Natural killer cell (primary cell): ENCODE data around the gene CDK7. TPM values are rescaled to one million over a fixed set of nuclear protein-coding genes. Genes with fewer than 3 reads are reported as not detected.

Source experiments
- ATAC-seq, 3 donors: fragments of 150-1000 bp in 2 of 3; fragments of 200-7000 bp in 1 of 3; cut with Tn5 transposase; 1 replicate in 1 of 3; 2 replicates in 2 of 3; pipeline ENCODE4 v1.10.0; 2021; ENCODE audit warnings: mild to moderate bottlenecking in 2 of 3, moderate library complexity in 2 of 3
- DNase-seq, 2 donors: peaks; one replicate each; pipeline versions ENCODE4 v3.0.0 to v3.0.0-alpha.2; 2013 to 2021; ENCODE audit warnings: mixed read lengths in 1 of 2
- H3K27ac ChIP-seq: one replicate; pipeline ENCODE4 v1.5.1; 2013; ENCODE audit warnings: mild to moderate bottlenecking, low read length
- H3K27me3 ChIP-seq: one replicate; pipeline ENCODE4 v1.6.1; 2013; ENCODE audit warnings: low read length; ENCODE audit not compliant: control insufficient read depth, insufficient read depth
- H3K36me3 ChIP-seq: one replicate; pipeline ENCODE4 v1.6.1; 2013; ENCODE audit warnings: low read length; ENCODE audit not compliant: control insufficient read depth, insufficient read depth
- H3K4me1 ChIP-seq: one replicate; pipeline ENCODE4 v1.6.1; 2013; ENCODE audit warnings: low read length; ENCODE audit not compliant: control insufficient read depth, insufficient read depth
- H3K4me3 ChIP-seq: one replicate; pipeline ENCODE4 v1.5.1; 2013; ENCODE audit warnings: low read length
- H3K9me3 ChIP-seq: one replicate; pipeline ENCODE4 v1.6.1; 2013; ENCODE audit warnings: low read length; ENCODE audit not compliant: control insufficient read depth, insufficient read depth
- H3K27ac Mint-ChIP-seq, 2 donors: one replicate each; pipeline ENCODE4 v1.8.0; 2022; ENCODE audit warnings: mild to moderate bottlenecking in 2 of 2, mixed read lengths in 2 of 2, moderate library complexity in 1 of 2
- H3K27me3 Mint-ChIP-seq, 2 donors: one replicate each; pipeline ENCODE4 v1.8.0; 2022; ENCODE audit warnings: low read depth in 2 of 2, mixed read lengths in 2 of 2
- H3K36me3 Mint-ChIP-seq: one replicate; pipeline ENCODE4 v1.8.0; 2022; ENCODE audit warnings: mixed read lengths
- H3K4me1 Mint-ChIP-seq, 2 donors: one replicate each; pipeline ENCODE4 v1.8.0; 2022; ENCODE audit warnings: mixed read lengths in 2 of 2
- H3K4me3 Mint-ChIP-seq: one replicate; pipeline ENCODE4 v1.8.0; 2022; ENCODE audit warnings: mild to moderate bottlenecking, moderate library complexity, mixed read lengths
- H3K9me3 Mint-ChIP-seq, 2 donors: one replicate each; pipeline ENCODE4 v1.8.0; 2022; ENCODE audit warnings: mixed read lengths in 2 of 2
- CTCF ChIP-seq: fragments of 200-600 bp; IDR thresholded peaks from one replicate; pipeline ENCODE4 v1.8.0; 2022; ENCODE audit warnings: antibody characterized with exemption
- WGBS: methylation state at CpG from one replicate; pipeline ENCODE4 v1.1.7; 2013; ENCODE audit warnings: missing lambda C conversion rate; ENCODE audit not compliant: insufficient coverage; 5-methylcytosine and 5-hydroxymethylcytosine counted together
- intact Hi-C: fragments of 100-400 bp; cut with micrococcal nuclease; formaldehyde crosslinking; loops from one replicate; pipeline ENCODE4 v1.14.2; 2022
- total RNA-seq, 4 donors: library from RNA; stranded (reverse); fragments of 120-200 nt in 1 of 4; gene quantifications; one replicate each; pipeline versions ENCODE4 v1.2.3 to v1.2.4, GENCODE V29; 2013 to 2022

Gene CDK7
- total RNA-seq, 3 donors from 2014 or later (not counting 1 experiment from before 2014, with no cell fraction given), result 30.6 to 39.5 (median 30.8) TPM

- Mint-ChIP-seq H3K36me3 (peaks cover 13% of the 10 kb centered on the region), H3K9me3 (no peaks in the 10 kb centered on the region), H3K27me3 (no peaks in the 10 kb centered on the region), H3K4me3 (no peak overlapping the region), H3K27ac (no peak overlapping the region), H3K4me1 (no peaks in the 10 kb centered on the region)
- H3K4me1 ChIP-seq, result no peaks in the 10 kb centered on the region
- WGBS, result 65% methylated on average over 5 of the region's 5 CpGs
- DNase-seq (no peak), ATAC-seq (peak in 1 of 3 donors; percentile 67)
- H3K4me3 ChIP-seq, result no peak overlapping the region
- no peak for TF ChIP-seq CTCF
- no peaks in the 10 kb centered on the region for H3K27me3 ChIP-seq
- intact Hi-C loops, result no loop called here
- peaks cover 3% of the 10 kb centered on the region for H3K9me3 ChIP-seq
- peaks cover 7% of the 10 kb centered on the region for H3K36me3 ChIP-seq
- no peak overlapping the region for H3K27ac ChIP-seq
These were observed 77.9 kb downstream of the CDK7 start for GRCh38 chr5:69312459-69313160.

GRCh38 chr5:69313428-69313827, 78.7 kb downstream of the CDK7 start:
- H3K27ac Mint-ChIP-seq, result no peak overlapping the region
- no peaks in the 10 kb centered on the region for H3K27me3 Mint-ChIP-seq

GRCh38 chr5:69315972-69316371, 81.3 kb downstream of the CDK7 start:
- Histone ChIP-seq H3K9me3 (no peaks in the 10 kb centered on the region), H3K27me3 (no peaks in the 10 kb centered on the region), H3K4me3 (no peak overlapping the region), H3K36me3 (peaks cover 8% of the 10 kb centered on the region), H3K27ac (no peak overlapping the region), H3K4me1 (no peaks in the 10 kb centered on the region)
- intact Hi-C loops, result no loop called here
- Mint-ChIP-seq H3K36me3 (peaks cover 6% of the 10 kb centered on the region), H3K9me3 (no peaks in the 10 kb centered on the region), H3K27me3 (no peaks in the 10 kb centered on the region), H3K4me1 (no peaks in the 10 kb centered on the region), H3K4me3 (no peak overlapping the region), H3K27ac (no peak overlapping the region)
- no peak for TF ChIP-seq CTCF
- no peak for DNase-seq
- ATAC-seq, result no peak
- WGBS, result 95% methylated on average over 1 of the region's 1 CpG

More at GRCh38 chr5:69313428-69313827, 78.7 kb downstream of the CDK7 start:
- intact Hi-C loops, result no loop called here
- no peaks in the 10 kb centered on the region for H3K9me3 Mint-ChIP-seq
- no peaks in the 10 kb centered on the region for H3K4me1 ChIP-seq
- H3K27ac ChIP-seq, result no peak overlapping the region
- H3K4me3 Mint-ChIP-seq, result no peak overlapping the region
- TF ChIP-seq CTCF, result no peak
- DNase-seq (no peak), ATAC-seq (peak in 1 of 3 donors; percentile 39)
- 96% methylated on average over 9 of the region's 9 CpGs for WGBS
- peaks cover 5% of the 10 kb centered on the region for H3K36me3 ChIP-seq
- peaks cover 6% of the 10 kb centered on the region for H3K36me3 Mint-ChIP-seq
- no peaks in the 10 kb centered on the region for H3K27me3 ChIP-seq
- H3K4me1 Mint-ChIP-seq, result no peaks in the 10 kb centered on the region
- peaks cover 3% of the 10 kb centered on the region for H3K9me3 ChIP-seq
- H3K4me3 ChIP-seq, result no peak overlapping the region

GRCh38 chr5:69317391-69317790, 82.7 kb downstream of the CDK7 start:
- Mint-ChIP-seq H3K36me3 (peaks cover 6% of the 10 kb centered on the region), H3K27me3 (no peaks in the 10 kb centered on the region), H3K4me3 (no peak overlapping the region), H3K9me3 (no peaks in the 10 kb centered on the region), H3K27ac (no peak overlapping the region), H3K4me1 (no peaks in the 10 kb centered on the region)
- Histone ChIP-seq H3K4me1 (no peaks in the 10 kb centered on the region), H3K36me3 (peaks cover 8% of the 10 kb centered on the region), H3K27ac (no peak overlapping the region), H3K9me3 (no peaks in the 10 kb centered on the region), H3K4me3 (no peak overlapping the region), H3K27me3 (no peaks in the 10 kb centered on the region)
- no peak for ATAC-seq
- TF ChIP-seq CTCF, result no peak
- no CpG with 5 or more reads among the region's 4 CpGs for WGBS
- DNase-seq, result no peak
- intact Hi-C loops, result no loop called here
